NCI-H2029 treated with DMSO at 0.1 percent for 48 hours (cell line): ENCODE measurements around the gene AKIRIN2.
A peak's percentile ranks its signal among the peaks of the same experiment; 100 is the strongest.
"Not testable (repeated sequence)": the region's sequence is repeated elsewhere in the genome, so short reads cannot be mapped to it uniquely, and the experiment has no call there.

ENCODE experiments used
- DNase-seq: peaks from one replicate; lab custom pipeline; 2025; lab: John Stamatoyannopoulos, UW

Gene AKIRIN2

DNA sequence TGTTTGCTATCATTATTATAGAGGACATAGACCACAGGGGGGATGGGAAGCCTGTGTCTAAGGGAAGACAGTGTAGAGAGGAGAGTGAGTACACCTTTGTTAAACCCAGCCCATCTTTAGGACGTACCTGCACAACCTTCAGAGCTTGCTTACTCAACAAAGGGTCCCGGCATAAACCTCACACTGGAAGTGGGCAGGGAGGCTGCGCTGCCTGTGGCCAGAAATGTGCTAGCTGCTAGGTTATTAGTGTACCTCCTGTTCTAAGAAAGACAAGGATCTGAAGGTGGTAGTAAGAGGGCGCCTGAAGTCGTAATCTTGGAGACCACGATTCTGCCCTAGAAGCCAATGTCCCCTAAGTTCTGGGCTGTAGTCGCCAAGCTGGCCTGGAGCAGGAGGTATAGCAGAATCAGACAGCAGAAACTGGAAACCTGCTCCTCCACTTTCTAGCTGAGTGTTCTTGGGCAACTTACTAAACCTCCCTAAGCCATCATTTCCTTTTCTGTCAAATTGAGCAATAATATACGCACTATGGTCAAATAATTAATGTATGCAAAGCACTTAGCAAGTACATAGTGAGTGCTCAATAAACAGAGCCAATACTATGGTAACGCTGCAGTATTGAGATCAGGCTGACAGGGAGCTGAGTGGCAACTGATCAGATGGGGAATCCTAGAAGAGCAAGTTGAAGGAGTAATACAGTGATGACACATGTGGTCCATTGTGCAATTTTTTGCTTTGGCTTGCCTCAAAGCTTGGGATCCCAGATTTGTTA lies 16.8 kb upstream of the AKIRIN2 start:
- no peak for DNase-seq

- no peak for DNase-seq
Observed at GRCh38 chr6:87716928-87717614, 15.0 kb upstream of the AKIRIN2 start.

- DNase-seq: no peak
Observed at GRCh38 chr6:87714093-87714842, 12.2 kb upstream of the AKIRIN2 start.

DNA sequence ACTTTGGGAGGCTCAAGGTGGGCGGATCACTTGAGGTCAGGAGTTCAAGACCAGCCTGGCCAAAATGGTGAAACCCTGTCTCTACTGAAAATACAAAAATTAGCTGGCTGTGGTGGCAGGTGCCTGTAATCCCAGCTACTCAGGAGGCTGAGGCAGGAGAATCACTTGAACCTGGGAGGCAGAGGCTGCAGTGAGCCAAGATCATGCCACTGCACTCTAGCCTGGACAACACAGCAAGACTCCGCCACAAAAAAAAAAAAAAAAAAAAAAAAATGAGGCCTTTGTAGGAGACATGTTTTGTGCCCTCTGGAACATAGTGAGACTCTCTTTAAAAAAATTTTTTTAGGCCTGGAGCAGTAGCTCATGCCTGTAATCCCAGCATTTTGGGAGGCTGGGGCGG lies 10.7 kb upstream of the AKIRIN2 start:
- DNase-seq: not testable (repeated sequence)

DNA sequence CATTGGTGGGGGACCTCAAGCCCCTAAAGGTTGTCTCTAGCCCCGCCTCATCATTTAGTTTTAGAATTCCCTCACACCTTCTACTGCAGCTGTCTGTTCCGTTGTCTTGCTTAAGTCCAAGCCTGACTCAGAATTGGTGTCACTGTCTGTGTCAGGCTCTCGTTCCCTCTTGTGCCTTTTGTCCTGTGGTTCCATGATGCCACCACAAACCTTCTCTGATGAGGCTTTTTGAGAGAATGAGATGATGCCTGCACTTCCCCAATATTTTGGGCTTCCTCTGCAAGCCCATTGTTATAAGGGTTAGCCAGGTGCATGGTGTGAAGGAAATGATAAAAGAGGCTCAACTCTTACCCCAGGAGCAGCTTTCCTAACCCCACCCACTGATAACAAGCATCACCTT lies 8.1 kb upstream of the AKIRIN2 start:
- DNase-seq: no peak

DNA sequence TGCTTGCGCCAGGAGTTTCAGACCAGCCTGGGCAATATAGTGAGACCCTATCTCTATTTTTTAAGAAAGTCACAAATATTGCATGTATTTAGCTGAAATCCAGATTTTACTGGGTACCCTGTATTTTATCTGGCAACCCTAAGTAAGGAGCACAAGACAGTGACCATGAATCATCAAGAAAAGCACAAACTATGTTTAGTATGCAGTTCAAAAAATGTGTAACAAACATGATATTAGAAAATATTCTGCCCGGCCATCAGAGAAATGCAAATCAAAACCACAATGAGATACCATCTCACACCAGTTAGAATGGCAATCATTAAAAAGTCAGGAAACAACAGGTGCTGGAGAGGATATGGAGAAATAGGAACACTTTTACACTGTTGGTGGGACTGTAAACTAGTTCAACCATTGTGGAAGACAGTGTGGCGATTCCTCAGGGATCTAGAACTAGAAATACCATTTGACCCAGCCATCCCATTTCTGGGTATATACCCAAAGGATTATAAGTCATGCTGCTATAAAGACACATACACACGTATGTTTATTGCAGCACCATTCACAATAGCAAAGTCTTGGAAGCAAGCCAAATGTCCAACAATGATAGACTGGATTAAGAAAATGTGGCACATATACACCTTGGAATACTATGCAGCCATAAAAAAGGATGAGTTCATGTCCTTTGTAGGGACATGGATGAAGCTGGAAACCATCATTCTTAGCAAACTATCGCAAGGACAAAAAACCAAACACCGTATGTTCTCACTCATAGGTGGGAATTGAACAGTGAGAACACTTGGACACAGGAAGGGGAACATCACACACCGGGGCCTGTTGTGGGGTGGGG lies 6.8 kb upstream of the AKIRIN2 start:
- DNase-seq: not testable (repeated sequence)

- DNase-seq: no peak
Observed at GRCh38 chr6:87706187-87706966, 4.3 kb upstream of the AKIRIN2 start.

- DNase-seq: no peak
Observed at GRCh38 chr6:87705070-87705691, 3.1 kb upstream of the AKIRIN2 start.

GRCh38 chr6:87703039-87703438 lies 1.0 kb upstream of the AKIRIN2 start:
- DNase-seq: not testable (repeated sequence)

DNA sequence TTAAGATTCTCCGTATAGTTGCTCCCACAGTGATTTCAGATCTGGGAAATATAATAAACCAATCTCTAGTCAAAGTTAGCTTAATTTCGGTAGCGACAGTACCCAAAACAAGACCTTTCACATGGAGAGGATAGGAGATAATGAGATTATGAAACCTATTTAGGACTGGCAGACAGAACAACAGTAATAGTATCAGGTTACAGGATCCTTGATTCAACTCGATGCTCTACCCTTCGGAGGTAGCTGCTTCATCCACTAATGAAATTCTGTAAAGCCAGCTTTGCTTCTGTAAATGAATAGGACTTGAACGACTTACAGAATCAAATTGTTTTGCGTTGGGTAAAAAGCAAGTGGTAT lies 534 bp upstream of the AKIRIN2 start:
- DNase-seq: peak; percentile 76

DNA sequence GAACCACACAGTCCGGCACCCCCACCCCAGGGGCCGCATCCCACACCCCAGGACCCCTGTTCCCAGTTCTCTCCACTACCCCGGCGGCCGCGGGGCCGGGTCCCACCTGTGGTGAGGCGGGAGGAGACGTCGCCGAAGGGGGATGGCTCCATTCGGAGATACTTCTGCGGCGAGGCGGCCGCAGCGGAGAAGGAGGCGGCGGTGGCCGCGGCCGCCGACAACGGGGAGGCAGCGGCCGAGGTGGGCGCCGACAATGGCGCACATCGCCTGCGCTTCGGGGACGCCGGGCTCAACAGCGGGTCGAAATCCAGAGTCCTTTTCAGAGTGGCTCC lies 723 bp downstream of the AKIRIN2 start:
- DNase-seq: no peak

- DNase-seq: peak; percentile 59
Observed at GRCh38 chr6:87700397-87701343, 1.4 kb downstream of the AKIRIN2 start.

DNA sequence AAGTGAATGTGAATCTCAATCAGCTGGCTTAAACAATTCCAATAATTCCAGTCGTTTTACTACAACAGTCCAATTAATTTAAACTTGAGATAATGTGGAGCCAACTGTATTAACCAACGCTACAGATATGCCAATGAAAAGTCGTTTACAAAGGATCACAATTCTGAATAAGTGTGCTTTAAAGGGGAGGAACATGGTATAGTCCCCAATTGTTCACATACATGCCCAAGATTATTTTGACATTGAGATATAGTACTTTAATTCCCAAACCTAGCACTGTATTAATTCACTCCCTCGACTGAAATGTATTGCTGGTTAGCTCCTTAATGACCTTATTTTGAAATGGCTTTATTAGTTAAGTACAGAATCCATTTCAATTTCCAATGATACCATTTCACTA lies 2.5 kb downstream of the AKIRIN2 start:
- DNase-seq: no peak

DNA sequence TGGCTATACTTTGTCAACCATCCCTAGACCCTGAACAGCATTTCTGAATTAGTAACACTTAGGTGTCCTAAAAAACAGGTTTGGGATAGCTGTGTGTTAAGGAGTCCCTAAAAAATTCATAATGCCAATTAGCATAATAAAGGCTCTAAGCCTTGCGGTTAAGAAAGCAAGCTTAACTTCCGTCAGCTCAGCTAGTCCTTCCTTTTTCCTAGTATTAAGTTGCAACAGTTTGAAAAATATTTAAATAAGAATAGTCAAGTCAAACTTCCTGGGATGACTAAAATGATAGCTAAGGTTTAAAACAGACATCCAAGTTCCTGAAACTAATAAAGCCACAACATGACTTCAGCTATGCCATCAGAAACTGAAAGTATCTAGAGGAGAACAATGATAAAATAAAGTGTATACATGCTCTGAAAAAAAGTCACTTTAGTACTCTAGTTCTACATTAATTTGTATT lies 3.5 kb downstream of the AKIRIN2 start:
- no peak for DNase-seq

- no peak for DNase-seq
Observed at GRCh38 chr6:87697581-87698546, 4.2 kb downstream of the AKIRIN2 start.

DNA sequence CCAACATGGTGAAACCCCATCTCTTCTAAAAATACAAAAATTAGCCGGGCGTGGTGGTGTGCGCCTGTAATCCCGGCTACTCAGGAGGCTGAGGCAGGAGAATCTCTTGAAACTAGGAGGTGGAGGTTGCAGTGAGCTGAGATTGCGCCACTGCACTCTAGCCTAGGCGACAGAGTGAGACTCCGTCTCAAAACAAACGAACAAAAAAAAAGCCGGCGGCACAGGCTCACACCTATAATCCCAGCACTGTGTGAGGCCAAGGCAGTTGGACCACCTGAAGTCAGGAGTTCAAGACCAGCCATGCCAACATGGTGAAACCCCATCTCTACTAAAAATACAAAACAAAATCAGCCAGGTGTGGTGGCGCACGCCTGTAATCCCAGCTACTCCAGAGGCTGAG lies 5.2 kb downstream of the AKIRIN2 start:
- DNase-seq: not testable (repeated sequence)

DNA sequence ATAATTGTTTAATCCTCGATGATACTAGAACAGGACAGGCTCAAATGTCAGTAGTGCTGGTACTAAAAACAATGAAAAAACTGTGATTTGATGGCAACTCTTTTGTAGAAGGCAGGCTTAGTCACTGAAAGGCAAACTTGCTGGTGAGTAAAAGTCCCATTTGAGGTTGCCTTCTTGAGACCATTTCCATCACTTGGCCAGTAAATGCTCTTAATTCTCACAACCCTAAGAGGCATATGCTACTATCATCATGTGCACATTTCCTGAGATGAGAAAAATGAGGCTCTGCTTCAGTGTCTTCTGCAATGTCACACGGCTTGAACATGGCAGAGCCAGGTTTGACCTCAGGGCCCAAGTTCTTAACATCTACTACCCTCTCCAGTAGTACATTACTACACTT lies 9.9 kb downstream of the AKIRIN2 start:
- DNase-seq: no peak

- DNase-seq: no peak
Observed at GRCh38 chr6:87690441-87690840, 11.6 kb downstream of the AKIRIN2 start.
